Liver (tissue), 3 donors: Measurements from ENCODE around the gene KIF24.

ENCODE experiments used
- EGR1 ChIP-seq, 2 donors: IDR thresholded peaks; 2 replicates each; pipeline ENCODE4 v1.6.1; 2016 to 2018; ENCODE audit warnings: antibody characterized with exemption in 2 of 2, low read depth in 2 of 2
- GABPA ChIP-seq, 2 donors: IDR thresholded peaks in 1 of 2; conservative IDR thresholded peaks in 1 of 2; 2 replicates each; pipeline ENCODE4 v1.6.1; 2016; ENCODE audit warnings: antibody characterized with exemption in 2 of 2, mild to moderate bottlenecking in 1 of 2, moderate library complexity in 1 of 2
- JUND ChIP-seq, 2 donors: IDR thresholded peaks; 2 replicates each; pipeline ENCODE4 v1.6.1; 2016; ENCODE audit warnings: antibody characterized with exemption in 2 of 2
- RAD21 ChIP-seq, 2 donors: IDR thresholded peaks; 2 replicates each; pipeline ENCODE4 v1.6.1; 2016; ENCODE audit warnings: antibody characterized with exemption in 2 of 2, mild to moderate bottlenecking in 2 of 2
- RXRA ChIP-seq, 2 donors: IDR thresholded peaks; 2 replicates each; pipeline ENCODE4 v1.6.1; 2017 to 2018; ENCODE audit warnings: antibody characterized with exemption in 2 of 2, mild to moderate bottlenecking in 1 of 2
- TAF1 ChIP-seq: conservative IDR thresholded peaks from 2 replicates; pipeline ENCODE4 v1.6.1; 2016; ENCODE audit warnings: antibody characterized with exemption, mild to moderate bottlenecking
- YY1 ChIP-seq: IDR thresholded peaks from 2 replicates; pipeline ENCODE4 v1.6.1; 2016; ENCODE audit warnings: antibody characterized with exemption, mild to moderate bottlenecking
- TF ChIP-seq, protein P1 (sequence below): fragments of 150-350 bp; IDR thresholded peaks from 2 replicates; pipeline ENCODE4 v1.5.1; 2017; ENCODE audit warnings: improper control_type of control experiment, low read depth, low read length; ENCODE audit not compliant: missing input control
- TF ChIP-seq, protein P2 (sequence below): IDR thresholded peaks from 2 replicates; pipeline ENCODE4 v1.6.1; 2016; ENCODE audit warnings: antibody characterized with exemption, mild to moderate bottlenecking
- TF ChIP-seq, protein P3 (sequence below): IDR thresholded peaks from 2 replicates; pipeline ENCODE4 v1.6.1; 2016; ENCODE audit warnings: antibody characterized with exemption
- TF ChIP-seq, protein P4 (sequence below): IDR thresholded peaks from 2 replicates; pipeline ENCODE4 v1.6.1; 2016; ENCODE audit warnings: antibody characterized with exemption
- TF ChIP-seq, protein P5 (sequence below): IDR thresholded peaks from 2 replicates; pipeline ENCODE4 v1.6.1; 2016; ENCODE audit warnings: antibody characterized with exemption
- donor health status: healthy.
- donor health status: healthy.

DNA sequence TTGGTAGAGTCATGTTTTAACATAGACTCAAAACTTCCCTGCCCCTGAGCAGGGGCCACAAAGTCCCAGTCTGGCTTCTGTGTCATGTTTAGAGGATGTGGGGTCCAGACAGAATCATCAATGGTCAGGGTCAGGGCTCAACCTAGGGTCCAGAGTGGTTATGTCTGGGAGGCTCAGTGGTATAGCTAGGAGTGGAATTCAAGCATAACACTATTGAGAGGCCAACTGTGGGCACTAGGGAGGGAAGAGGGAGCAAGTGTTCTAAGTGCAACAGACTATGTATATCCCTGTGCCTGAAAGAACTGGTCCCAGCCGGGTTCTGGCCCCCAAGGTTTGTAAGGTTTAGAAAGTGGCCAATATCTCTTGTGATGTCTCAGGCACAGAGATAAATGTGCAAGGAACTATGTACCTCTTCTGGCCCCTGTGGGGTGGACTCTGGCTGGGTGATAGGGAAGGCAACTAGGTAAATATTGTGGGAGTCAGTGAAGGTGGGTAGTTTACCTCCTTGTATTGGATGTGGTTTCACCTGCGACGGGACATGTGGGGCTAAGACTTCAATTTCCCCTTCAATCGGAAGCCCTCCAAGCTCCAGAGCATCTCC, 33.6 kb upstream of the KIF24 start:
- no peak for TF ChIP-seq YY1
- TF ChIP-seq RAD21 (IDR thresholded peaks at IDR 0.05): no peak
- TF ChIP-seq, protein P1, sequence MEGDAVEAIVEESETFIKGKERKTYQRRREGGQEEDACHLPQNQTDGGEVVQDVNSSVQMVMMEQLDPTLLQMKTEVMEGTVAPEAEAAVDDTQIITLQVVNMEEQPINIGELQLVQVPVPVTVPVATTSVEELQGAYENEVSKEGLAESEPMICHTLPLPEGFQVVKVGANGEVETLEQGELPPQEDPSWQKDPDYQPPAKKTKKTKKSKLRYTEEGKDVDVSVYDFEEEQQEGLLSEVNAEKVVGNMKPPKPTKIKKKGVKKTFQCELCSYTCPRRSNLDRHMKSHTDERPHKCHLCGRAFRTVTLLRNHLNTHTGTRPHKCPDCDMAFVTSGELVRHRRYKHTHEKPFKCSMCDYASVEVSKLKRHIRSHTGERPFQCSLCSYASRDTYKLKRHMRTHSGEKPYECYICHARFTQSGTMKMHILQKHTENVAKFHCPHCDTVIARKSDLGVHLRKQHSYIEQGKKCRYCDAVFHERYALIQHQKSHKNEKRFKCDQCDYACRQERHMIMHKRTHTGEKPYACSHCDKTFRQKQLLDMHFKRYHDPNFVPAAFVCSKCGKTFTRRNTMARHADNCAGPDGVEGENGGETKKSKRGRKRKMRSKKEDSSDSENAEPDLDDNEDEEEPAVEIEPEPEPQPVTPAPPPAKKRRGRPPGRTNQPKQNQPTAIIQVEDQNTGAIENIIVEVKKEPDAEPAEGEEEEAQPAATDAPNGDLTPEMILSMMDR: no peak
- TF ChIP-seq, protein P2, sequence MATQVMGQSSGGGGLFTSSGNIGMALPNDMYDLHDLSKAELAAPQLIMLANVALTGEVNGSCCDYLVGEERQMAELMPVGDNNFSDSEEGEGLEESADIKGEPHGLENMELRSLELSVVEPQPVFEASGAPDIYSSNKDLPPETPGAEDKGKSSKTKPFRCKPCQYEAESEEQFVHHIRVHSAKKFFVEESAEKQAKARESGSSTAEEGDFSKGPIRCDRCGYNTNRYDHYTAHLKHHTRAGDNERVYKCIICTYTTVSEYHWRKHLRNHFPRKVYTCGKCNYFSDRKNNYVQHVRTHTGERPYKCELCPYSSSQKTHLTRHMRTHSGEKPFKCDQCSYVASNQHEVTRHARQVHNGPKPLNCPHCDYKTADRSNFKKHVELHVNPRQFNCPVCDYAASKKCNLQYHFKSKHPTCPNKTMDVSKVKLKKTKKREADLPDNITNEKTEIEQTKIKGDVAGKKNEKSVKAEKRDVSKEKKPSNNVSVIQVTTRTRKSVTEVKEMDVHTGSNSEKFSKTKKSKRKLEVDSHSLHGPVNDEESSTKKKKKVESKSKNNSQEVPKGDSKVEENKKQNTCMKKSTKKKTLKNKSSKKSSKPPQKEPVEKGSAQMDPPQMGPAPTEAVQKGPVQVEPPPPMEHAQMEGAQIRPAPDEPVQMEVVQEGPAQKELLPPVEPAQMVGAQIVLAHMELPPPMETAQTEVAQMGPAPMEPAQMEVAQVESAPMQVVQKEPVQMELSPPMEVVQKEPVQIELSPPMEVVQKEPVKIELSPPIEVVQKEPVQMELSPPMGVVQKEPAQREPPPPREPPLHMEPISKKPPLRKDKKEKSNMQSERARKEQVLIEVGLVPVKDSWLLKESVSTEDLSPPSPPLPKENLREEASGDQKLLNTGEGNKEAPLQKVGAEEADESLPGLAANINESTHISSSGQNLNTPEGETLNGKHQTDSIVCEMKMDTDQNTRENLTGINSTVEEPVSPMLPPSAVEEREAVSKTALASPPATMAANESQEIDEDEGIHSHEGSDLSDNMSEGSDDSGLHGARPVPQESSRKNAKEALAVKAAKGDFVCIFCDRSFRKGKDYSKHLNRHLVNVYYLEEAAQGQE: no peak
- TF ChIP-seq TAF1: no peak
- TF ChIP-seq EGR1 (IDR thresholded peaks at IDR 0.05; ENCODE audit: low read depth in 2 of 2): no peak
- no peak for TF ChIP-seq RXRA (IDR thresholded peaks at IDR 0.05)
- TF ChIP-seq JUND (IDR thresholded peaks at IDR 0.05): no peak
- TF ChIP-seq GABPA (IDR thresholded peaks at IDR 0.05 in 1 of 2, conservative IDR thresholded peaks at IDR 0.05 in 1 of 2): no peak
- TF ChIP-seq, protein P3, sequence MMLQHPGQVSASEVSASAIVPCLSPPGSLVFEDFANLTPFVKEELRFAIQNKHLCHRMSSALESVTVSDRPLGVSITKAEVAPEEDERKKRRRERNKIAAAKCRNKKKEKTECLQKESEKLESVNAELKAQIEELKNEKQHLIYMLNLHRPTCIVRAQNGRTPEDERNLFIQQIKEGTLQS: no peak
- TF ChIP-seq, protein P4, sequence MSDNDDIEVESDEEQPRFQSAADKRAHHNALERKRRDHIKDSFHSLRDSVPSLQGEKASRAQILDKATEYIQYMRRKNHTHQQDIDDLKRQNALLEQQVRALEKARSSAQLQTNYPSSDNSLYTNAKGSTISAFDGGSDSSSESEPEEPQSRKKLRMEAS: no peak
- TF ChIP-seq, protein P5, sequence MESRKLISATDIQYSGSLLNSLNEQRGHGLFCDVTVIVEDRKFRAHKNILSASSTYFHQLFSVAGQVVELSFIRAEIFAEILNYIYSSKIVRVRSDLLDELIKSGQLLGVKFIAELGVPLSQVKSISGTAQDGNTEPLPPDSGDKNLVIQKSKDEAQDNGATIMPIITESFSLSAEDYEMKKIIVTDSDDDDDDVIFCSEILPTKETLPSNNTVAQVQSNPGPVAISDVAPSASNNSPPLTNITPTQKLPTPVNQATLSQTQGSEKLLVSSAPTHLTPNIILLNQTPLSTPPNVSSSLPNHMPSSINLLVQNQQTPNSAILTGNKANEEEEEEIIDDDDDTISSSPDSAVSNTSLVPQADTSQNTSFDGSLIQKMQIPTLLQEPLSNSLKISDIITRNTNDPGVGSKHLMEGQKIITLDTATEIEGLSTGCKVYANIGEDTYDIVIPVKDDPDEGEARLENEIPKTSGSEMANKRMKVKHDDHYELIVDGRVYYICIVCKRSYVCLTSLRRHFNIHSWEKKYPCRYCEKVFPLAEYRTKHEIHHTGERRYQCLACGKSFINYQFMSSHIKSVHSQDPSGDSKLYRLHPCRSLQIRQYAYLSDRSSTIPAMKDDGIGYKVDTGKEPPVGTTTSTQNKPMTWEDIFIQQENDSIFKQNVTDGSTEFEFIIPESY: no peak
